ENCODE measurements around the gene TAPBP. TPM values are rescaled to one million over a fixed set of nuclear protein-coding genes. Genes with fewer than 3 reads are reported as not detected.

Gene TAPBP
- total and polyA plus RNA-seq, 9 of the 15 experiments (the other 6 are each of a cell fraction or from before 2014, with no cell fraction given) = 5.6 to 74.0 (median 22.3) TPM

DNA sequence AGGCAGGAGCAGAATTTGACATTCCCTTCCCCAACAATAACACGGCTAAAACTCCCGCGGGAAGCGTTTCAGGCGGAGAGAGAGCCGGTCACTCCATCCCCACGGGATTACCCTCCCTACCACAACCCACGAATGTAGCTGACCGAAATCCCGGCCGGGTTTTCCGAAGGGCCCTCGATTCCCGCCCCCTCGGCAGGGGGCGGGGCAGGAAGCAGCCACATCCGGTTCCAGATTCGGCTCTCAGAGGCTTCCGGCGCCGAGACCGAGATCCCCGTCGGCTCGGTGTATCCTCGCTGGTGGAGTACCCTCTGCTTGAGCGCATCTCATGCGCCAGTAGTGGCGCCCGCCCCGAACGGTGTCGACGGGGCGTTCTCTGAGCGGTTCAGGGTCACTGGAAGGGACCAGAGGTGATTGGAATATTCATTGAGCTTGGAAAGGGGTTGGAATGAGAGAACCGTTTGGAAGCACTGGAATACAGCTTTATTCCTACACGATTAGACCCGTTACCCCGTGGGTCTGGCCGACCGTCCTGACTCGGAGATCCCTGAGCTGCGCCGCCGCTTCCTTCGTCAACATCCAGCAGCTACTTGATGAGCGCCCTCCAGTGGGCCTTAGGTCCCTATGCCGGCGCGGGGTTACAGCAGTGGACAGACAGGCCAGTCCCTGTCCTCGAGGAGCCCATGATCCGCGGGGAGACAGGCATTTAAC, 14.5 kb downstream of the TAPBP start (continued):
- TF ChIP-seq FOXK1 (CRISPR knock-in tag; IDR thresholded peaks at IDR 0.05; ENCODE audit: borderline replicate concordance) (peak; percentile 17; the same call in 1 of the 2 replicates), RNF2 (IDR thresholded peaks at IDR 0.05) (peak; percentile 63), JUND (IDR thresholded peaks at IDR 0.05; ENCODE audit: borderline replicate concordance, low read depth, low read length) (peak; percentile 54), JUND (tag; IDR thresholded peaks at IDR 0.05; ENCODE audit: borderline replicate concordance, low read depth, low read length) (peak; percentile 57; the same call in 2 of the 3 replicates), IFI16 (CRISPR knock-in tag; IDR thresholded peaks at IDR 0.05) (no peak), HNRNPLL (IDR thresholded peaks at IDR 0.05; ENCODE audit: low read depth, low read length, poor library complexity, severe bottlenecking) (peak; percentile 61), ZNF436 (CRISPR knock-in tag; IDR thresholded peaks at IDR 0.05) (0 out of 2 replicates have a peak, but pooled peaks have one; percentile 7)
- TF ChIP-seq, protein P1, sequence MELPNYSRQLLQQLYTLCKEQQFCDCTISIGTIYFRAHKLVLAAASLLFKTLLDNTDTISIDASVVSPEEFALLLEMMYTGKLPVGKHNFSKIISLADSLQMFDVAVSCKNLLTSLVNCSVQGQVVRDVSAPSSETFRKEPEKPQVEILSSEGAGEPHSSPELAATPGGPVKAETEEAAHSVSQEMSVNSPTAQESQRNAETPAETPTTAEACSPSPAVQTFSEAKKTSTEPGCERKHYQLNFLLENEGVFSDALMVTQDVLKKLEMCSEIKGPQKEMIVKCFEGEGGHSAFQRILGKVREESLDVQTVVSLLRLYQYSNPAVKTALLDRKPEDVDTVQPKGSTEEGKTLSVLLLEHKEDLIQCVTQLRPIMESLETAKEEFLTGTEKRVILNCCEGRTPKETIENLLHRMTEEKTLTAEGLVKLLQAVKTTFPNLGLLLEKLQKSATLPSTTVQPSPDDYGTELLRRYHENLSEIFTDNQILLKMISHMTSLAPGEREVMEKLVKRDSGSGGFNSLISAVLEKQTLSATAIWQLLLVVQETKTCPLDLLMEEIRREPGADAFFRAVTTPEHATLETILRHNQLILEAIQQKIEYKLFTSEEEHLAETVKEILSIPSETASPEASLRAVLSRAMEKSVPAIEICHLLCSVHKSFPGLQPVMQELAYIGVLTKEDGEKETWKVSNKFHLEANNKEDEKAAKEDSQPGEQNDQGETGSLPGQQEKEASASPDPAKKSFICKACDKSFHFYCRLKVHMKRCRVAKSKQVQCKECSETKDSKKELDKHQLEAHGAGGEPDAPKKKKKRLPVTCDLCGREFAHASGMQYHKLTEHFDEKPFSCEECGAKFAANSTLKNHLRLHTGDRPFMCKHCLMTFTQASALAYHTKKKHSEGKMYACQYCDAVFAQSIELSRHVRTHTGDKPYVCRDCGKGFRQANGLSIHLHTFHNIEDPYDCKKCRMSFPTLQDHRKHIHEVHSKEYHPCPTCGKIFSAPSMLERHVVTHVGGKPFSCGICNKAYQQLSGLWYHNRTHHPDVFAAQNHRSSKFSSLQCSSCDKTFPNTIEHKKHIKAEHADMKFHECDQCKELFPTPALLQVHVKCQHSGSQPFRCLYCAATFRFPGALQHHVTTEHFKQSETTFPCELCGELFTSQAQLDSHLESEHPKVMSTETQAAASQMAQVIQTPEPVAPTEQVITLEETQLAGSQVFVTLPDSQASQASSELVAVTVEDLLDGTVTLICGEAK (IDR thresholded peaks at IDR 0.05) = peak; percentile 90
- TF ChIP-seq, protein P1 (CRISPR knock-in tag; IDR thresholded peaks at IDR 0.05) = no peak
- TF ChIP-seq, protein P2, sequence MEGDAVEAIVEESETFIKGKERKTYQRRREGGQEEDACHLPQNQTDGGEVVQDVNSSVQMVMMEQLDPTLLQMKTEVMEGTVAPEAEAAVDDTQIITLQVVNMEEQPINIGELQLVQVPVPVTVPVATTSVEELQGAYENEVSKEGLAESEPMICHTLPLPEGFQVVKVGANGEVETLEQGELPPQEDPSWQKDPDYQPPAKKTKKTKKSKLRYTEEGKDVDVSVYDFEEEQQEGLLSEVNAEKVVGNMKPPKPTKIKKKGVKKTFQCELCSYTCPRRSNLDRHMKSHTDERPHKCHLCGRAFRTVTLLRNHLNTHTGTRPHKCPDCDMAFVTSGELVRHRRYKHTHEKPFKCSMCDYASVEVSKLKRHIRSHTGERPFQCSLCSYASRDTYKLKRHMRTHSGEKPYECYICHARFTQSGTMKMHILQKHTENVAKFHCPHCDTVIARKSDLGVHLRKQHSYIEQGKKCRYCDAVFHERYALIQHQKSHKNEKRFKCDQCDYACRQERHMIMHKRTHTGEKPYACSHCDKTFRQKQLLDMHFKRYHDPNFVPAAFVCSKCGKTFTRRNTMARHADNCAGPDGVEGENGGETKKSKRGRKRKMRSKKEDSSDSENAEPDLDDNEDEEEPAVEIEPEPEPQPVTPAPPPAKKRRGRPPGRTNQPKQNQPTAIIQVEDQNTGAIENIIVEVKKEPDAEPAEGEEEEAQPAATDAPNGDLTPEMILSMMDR (IDR thresholded peaks at IDR 0.05 in 2 of 3, conservative IDR thresholded peaks at IDR 0.05 in 1 of 3; ENCODE audit: insufficient read depth in 2 of 3, low read depth in 1 of 3, low read length in 3 of 3) = peak; percentile 89 to 97 (median 97)
- TF ChIP-seq, protein P3, sequence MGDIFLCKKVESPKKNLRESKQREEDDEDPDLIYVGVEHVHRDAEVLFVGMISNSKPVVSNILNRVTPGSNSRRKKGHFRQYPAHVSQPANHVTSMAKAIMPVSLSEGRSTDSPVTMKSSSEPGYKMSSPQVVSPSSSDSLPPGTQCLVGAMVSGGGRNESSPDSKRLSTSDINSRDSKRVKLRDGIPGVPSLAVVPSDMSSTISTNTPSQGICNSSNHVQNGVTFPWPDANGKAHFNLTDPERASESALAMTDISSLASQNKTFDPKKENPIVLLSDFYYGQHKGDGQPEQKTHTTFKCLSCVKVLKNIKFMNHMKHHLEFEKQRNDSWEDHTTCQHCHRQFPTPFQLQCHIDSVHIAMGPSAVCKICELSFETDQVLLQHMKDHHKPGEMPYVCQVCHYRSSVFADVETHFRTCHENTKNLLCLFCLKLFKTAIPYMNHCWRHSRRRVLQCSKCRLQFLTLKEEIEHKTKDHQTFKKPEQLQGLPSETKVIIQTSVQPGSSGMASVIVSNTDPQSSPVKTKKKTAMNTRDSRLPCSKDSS (IDR thresholded peaks at IDR 0.05; ENCODE audit: low read depth, partially characterized antibody) = no peak
- TF ChIP-seq, protein P4, sequence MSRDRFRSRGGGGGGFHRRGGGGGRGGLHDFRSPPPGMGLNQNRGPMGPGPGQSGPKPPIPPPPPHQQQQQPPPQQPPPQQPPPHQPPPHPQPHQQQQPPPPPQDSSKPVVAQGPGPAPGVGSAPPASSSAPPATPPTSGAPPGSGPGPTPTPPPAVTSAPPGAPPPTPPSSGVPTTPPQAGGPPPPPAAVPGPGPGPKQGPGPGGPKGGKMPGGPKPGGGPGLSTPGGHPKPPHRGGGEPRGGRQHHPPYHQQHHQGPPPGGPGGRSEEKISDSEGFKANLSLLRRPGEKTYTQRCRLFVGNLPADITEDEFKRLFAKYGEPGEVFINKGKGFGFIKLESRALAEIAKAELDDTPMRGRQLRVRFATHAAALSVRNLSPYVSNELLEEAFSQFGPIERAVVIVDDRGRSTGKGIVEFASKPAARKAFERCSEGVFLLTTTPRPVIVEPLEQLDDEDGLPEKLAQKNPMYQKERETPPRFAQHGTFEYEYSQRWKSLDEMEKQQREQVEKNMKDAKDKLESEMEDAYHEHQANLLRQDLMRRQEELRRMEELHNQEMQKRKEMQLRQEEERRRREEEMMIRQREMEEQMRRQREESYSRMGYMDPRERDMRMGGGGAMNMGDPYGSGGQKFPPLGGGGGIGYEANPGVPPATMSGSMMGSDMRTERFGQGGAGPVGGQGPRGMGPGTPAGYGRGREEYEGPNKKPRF (IDR thresholded peaks at IDR 0.05; ENCODE audit: low read depth, low read length) = no peak

Measured in K562 (cell line).